GM21717 (cell line): Measurements from ENCODE around the gene GORASP1.

Experiments used
- ATAC-seq: cut with Tn5 transposase; IDR thresholded peaks from one replicate; pipeline ENCODE4 v1.9.1; 2021; ENCODE audit warnings: mild to moderate bottlenecking, moderate library complexity; ENCODE audit not compliant: unreplicated experiment

Gene GORASP1

DNA sequence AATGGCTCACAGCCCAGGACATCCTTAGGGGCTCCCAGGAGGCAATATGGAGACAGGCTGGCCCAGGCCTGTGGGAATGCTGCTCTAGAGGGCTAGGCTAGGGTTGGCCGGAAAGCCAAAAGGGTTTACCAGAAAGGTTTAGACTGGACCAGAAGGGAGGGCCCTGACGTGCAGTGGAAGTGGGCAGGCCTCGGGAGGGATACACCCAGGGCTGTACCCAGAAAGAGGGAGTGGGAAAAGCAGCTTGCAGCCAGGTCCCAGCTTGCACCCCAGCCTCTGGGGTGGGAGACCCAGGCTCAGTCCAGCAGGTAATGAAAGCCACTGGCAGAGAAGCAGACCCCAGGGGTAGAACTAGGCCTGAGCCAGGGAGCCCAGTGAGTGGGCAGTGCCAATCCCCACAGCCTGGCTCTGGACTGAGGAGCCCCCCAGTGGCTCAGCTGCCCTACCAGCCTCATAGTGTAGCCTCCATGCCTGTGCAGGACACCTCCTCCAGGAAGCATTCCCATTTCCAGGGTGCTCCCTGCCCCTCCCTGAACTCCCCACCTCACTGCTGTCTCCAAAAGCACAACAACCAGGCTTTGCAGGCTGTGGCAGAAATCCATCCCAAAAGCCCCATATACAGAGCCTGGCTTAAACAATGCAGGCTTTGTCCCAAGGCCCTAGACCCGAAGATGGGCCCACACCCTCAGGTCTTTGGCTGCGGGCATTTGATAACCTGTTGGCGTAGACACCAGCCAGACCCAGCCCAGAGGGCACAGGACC lies 3.5 kb downstream of the GORASP1 start:
- no peak for ATAC-seq

DNA sequence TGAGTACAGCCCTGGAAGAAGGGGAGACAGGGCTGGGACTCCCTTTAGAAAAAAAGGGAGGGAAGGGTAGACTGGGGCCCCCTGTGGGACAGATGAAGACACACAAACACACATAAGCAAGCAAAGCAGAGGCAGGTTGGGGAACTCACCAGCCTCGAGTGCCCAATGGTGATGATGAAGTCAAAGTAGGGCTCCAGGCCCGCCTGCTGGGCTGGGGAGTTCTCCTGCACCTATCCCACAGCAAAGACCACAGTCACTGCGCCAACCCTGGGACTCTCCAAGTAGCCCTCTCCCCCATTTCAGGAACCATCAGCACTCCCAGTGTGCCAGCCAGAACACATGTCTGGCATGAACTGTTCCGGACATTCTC lies 4.1 kb downstream of the GORASP1 start:
- no peak for ATAC-seq

DNA sequence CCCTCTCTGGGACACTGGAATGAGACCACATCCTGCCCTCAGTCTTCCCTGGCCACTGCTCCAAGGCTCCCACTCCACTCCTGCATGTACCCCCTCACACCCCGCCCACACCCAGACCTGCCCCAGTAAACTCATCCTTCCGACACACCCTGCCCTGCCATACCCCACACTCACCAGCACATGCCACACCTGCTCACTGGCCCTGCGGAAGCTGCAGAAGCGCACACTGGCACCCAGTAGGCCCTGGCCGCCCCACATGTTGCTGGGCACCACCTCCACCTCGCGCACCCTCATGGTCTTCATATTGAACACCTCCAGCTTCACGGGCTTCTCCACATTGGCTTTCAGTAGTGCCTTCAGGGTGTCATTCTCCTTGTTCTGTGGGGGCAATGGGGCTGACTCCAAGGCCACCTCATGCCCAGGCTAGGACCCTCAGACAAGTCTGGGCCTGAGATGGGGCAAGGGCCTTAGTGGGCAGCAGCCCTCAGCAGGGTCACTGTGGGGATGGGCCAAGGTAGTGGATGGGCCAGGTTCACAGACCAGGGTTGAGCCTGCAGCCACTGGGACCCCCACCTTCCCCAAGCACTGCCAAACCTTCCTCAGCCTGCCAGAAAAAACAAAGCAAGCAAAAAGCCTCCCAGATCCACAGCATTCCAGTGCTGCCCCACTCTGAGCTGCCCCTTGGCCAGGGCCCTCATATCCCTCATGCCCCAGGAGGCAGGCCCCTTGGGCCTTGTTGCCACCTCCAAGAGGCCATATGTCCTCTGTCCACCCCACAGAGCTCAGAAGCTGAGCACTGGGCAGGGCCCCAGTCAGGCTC lies 4.7 kb downstream of the GORASP1 start:
- ATAC-seq, result no peak

DNA sequence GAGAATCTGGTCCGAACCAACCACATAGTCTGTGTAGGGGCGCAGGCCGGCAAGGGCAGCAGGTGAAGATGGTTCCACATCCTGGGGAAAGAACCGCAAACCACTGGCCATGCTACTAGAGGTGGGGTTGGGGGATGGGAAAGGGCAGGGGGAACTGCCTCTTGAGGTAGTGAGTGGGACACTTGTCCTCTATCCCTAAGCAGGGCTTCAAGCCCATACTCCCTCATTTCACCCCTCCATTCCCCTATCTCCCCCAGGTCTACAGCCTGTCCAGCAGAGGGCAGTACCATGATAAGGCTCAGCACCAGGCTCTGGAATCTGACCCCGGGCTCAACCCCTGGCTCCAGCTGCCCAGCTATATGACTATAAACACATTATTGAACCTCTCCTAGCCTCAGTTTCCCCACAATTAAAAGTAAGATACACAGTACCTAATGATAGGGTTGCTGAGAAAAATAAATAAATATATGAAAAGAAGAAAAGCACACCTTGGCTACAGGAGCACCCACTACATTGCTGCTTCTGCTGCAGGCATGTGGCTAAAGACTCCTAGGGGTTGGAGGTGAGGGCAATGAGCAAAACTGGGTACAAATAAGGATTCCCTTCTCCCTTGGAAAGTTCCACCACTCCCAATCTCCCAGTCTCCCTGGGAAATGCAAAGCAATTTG lies 6.3 kb downstream of the GORASP1 start:
- ATAC-seq, result peak; percentile 59

DNA sequence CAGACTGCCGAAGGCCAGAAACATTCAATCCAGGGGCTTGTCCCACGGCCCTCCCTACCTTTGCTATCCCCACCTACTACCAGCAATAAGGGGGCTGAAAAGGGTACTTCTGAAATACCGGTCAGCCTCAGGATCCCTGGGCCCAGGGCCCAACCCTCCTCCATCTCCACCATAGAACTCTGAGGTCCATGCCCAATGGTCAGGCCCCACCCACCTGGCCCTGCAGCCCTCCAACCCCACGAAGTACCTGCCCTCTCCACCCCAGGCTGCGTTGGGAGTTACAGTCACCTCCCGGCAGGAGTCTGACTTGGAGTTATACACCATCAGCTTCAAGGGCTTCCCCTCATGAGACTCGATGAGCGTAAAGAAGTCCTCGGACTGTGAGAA lies 6.9 kb downstream of the GORASP1 start:
- no peak for ATAC-seq

DNA sequence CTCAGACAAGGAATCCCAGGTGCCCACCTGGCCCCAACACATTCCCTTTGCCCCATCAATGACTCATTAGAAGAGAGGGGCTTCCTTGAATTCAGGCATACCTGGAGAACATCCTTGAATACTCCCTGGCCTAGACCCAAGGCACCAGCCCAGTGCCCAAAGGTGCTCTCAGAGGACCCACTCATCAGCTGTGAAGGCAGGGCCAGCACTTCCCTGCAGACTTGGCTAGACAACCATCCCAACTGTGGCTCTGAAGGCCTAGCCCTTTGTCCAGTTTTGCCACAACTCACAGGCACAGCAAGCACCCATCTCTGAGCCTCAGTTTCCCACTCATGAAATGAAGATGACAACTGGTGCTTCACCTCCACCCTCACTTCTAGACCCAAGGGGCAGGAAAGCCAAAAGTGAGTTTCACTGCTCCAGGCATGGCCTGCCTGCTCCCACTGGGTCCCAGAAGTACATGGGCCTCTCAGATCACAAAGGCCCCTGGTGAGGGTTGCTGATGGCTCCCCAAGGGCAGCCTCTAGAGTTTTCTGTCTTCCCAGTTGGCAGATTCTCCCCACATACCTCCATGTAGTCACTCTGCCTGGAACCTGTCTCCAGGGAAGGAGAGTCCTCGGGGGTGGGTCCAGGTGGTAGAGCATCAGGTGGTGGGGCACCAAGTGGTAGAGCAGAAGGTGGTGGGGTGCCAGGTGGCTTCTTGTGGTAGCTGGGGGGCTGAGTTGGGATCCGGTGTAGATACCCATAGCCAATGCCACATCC lies 7.5 kb downstream of the GORASP1 start:
- no peak for ATAC-seq

DNA sequence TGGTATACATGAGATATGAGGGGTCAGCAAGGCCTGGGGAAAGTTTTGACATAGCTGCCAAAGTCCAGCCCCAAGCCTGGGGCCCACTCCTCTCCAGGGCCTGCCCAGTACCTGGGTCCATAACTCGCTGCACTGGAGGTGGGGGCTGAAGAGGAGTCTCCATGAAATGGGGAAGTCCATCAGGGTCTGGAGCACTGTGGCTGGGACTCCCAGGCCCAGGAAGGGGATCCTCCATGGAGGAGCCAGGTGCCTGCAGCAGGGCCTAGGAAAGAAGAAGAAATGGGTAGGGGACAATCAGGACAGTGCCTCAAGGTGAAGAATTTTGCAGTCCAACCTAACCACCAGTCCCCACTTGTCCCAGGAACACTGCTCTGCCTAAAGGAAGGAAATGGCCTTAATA lies 8.2 kb downstream of the GORASP1 start:
- no peak for ATAC-seq

DNA sequence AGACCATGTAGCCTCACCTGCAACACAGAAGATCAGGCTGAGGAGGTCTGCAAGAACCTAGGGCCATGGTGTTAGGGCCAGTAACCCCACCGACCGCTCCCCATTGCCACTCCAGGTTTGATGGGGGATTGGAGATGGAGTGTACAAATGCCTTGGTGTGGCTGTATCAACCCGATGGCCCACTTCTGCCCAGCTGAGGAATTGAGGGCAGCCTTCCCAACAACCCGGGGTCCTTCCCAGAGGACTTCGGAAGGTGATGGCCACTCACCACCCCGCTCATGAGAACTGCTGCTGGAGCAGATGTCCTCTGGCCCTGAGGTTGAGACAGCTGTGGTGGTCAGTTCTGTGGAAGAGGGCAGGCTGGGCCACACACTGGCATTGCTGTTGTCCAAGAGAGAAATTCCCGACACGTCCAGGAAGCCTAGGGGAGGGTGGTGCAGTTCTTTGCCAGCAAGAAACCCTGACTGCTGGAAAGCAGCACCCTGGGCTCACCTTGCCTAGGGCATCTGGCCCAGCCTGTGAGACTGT lies 8.9 kb downstream of the GORASP1 start:
- no peak for ATAC-seq

DNA sequence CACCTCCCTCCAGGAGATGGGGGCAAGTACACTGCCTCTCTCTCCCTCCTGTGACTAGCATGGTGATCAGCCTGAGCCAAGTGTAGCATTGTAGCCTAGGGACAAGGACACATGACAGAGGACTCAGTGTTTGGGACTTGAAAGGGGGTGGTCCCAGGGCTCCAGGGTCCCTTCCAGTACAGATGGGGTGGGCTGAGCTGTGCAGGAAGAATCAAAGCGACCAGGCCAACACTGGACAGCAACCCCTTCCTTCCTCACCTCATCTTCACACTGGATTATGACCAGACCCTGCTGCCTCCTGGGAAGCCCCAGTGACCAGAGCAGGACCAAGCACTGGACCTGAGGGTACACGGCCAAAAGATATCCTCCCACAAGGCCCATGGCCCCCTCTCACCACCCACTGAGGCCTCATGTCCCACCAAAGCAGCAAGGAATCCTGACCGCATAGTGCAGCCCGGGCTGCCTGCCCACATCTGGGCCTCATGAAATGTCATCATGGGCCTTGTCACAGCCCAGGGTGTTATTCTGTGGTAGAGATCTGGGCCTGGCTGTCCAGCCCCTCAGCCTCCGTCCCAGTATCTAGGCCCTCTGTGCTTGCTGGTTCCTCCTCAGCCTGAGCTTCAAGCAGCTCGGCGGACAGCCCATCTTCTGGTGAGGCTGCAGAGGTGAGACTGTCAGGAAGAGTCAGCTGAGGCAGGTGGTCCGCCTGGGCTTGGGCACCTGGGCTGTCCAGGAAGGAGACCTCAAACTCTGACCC lies 9.5 kb downstream of the GORASP1 start:
- ATAC-seq, result no peak

DNA sequence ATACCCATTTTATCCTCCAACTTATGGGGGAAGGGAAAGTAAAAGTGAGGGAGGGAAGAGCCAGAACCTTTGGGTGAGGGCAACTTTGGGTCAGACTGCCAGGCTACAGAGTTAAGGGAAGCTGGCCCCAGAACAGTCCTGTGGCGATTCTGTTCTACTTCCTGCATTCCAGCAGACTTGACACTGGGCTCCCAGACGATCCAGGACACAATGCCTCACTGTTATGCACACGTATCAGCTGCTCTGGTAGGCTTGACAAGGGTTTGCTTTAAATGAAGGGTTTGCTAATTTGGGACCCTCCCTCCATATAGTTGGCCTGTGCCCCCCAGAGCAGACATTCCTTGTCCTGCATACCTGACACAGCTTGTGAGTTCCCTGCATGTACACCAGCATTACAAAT lies 10.7 kb downstream of the GORASP1 start:
- ATAC-seq, result no peak

DNA sequence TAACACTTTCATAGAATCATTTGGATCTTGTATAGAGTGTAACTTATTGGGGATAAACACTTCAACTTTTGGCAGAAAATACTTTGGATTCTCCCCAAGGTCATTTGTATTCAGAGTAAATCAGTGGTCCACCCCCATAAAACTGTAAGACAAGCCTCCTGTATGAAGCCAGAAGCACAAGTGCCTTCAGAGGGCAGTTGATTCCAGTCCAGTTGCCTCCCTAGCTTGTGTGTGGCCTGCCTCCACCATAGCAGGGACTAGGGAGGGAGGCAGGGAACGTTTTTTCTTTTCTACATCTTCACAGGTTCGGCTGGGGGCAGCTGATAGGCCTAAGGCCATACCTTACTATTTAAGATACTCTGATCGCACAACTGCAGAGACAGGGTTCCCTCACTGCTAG lies 11.6 kb downstream of the GORASP1 start:
- no peak for ATAC-seq

DNA sequence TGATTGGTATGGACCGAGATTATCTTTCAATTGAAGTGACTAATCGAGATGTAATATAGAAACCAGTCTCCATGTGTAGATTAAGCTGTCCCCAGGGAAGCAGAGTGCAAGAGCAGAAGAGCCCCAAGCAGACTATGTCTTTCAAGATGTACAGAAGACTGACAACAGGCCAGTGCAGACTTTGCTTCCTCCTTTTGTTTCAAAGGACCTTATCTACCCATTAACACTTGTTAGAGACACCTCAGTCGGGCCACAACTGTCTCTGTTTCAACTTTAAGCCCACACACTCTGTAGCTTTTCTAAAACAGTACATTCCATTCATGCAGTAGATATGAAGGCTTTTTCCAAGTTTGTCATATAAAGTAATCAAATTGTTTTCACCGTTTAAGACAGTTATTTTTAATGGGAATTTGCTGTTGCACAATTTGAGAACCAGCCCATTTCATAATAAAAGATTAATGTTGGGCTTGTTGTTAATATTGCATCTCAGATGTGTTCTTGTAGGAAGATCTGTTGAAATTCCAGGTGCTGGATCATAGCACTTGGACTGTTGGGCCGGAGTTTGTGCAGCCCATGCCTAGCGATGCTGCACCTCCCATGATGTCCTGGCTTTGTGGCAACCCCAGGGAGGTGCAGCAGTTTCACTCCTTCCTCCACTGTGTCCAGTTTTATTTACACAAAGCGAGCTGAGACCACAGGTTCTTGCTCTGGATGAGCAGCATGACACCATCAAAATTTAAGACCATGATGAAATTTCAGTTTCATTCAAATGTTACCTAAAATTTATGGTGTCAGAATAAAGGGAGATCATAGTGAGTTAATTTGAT lies 12.4 kb downstream of the GORASP1 start:
- no peak for ATAC-seq

DNA sequence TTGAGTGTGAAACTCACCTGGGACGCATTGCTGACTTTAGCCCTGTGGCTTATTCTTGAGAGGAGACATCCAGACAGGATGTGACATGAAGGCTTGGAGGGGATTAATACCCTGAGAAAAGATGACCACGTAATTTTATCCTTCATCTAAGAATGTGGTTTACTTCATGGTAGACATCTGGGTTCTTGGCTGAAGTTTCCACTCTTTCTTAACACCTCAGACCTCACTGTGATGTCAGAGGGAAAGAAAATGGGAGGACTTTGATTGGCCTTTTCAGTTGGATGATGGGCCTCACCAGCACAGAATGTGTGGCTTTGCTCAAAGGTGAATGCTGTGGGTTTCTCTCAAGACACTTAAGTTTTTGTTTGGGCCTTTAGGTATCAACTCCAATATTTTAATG lies 16.5 kb downstream of the GORASP1 start:
- ATAC-seq, result no peak

DNA sequence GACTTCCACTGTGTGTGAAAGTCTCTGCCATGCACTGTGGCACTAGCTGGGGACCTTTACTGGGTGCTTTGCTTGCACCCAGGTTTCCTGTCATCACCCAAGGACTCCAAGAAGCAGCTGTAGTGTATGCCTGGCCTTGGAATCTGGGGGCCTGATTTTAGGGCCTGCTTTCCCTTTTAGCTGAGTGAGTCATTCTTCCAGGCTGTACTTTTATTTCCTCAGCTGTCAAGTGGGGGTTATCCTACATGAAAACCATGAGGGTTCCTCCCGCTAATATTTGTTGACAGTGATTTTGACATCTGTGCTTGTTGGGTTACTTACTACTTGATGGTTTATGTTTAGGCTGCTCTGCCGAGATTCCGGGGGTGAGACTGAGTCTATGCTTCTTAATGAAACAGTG lies 18.5 kb downstream of the GORASP1 start:
- ATAC-seq, result no peak

DNA sequence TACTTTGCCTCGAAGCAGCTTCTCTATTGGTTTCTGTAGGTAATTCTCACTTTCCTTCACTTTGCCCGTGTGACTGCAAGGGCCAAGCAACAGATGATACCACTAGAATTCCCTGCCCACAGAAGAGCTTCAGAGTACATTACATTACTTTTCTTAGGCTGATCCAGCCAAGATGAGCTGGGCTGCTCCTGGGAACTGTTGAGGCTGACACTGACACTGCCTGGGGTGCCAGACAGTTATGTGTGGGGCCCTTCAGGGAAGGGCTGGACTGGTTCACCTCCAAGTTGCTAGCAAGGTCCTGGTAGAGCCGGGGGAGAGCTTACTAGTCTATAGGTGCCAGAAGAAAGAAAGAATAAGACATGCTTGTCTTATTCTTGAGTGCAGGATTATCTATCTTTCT lies 19.0 kb downstream of the GORASP1 start:
- no peak for ATAC-seq

DNA sequence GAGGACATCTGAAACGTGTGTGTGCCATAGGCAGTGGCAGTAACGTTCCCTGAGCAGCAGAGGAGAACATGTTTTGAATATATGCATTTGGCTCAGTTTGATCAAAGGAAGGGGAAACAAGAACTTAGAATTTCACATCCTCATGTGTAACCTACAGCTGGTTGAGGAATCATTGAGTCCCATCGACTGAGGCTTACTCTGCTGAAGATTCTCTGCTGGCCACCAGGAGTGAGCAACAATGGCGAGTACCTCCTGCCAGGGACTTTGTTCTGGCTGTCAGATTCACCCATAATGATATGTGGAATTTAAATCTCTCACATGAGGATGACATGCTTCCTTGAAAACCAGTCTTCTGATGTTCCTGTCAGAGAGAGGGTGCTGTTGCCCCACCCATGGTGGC lies 21.3 kb downstream of the GORASP1 start:
- ATAC-seq, result peak; percentile 69

DNA sequence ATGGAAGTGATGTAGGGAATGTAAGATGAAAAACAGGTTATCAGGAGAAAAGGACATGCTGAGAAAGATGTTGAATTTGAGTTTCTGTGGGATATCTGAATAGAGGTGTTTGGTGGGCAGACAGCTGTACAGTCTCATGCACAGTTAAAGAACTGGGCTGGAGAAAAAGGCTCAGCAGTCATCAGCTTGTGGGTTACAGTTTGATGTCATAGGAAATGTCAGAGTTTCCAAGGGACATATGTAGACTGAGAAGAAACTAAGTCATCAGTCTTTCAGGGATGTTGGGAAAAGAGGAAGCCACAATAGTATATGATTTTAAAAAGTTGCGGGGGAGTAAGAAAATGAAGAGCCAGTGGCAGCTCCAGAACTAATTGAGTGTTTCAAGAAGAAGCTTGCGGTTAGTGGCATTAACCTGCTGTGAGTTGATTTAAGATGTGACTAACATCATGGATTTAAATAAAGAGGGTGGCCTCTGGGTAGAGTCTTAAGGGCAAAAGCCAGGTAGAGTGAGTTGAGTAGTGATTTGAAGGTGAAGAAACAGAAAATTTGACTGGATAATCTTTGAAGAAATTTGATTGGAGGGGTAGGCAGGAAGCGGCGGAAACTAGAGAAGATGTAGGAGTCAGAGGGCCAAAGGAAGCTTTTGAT lies 24.6 kb downstream of the GORASP1 start:
- no peak for ATAC-seq

DNA sequence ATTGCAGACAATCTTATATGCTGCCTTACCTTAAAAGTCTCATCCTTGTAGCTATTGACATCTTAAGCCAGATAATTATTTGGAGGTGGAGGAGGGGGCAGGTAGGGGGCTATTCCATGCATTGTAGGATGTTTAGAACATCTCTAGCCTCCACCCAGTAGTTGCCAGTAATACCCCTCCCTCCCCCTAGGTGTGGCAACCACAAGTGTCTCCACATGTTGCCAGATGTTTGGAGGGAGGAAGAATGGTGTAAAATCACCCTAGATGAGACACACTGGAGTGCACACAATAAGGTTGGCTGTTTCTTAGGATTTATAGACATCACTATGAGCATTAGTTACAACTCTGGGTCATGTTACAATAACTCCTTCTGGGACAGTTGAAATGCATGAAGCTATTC lies 27.4 kb downstream of the GORASP1 start:
- ATAC-seq, result no peak

DNA sequence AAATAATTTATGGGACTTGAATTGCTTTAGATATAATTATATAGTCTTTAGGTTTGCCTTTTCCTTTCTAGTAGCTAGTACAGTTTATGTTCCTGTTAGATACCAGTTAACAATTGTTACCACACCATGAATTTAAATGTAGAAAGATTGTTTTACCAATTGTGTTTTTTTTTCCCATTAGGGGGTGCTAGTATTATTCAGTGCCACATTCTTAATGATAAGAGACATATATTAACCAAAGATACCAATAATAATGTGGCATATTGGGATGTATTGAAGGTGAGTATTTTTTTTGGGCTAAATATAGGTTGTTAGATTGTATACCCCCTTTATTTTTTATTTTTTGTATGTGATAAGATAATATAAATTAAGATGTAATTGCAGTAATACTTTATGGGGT lies 27.9 kb downstream of the GORASP1 start:
- ATAC-seq, result no peak
